Kidney (tissue), 14 donors: Measurements from ENCODE around the gene HPCAL1. TPM values are rescaled to one million over a fixed set of nuclear protein-coding genes. Genes with fewer than 3 reads are reported as not detected.
A peak's percentile ranks its signal among the peaks of the same experiment; 100 is the strongest.

ENCODE experiments used
- DNase-seq, 5 donors: peaks; one replicate each; pipeline ENCODE4 v3.0.0-alpha.2; 2013 to 2020
- FAIRE-seq: peaks from 2 replicates; lab custom pipeline; 2012; peaks lifted over from hg19 to GRCh38; lab: Jason Lieb, UNC
- H3K27ac ChIP-seq, 2 donors: one replicate each; pipeline ENCODE4 v1.7.0; 2013; ENCODE audit warnings: low read depth in 2 of 2, low read length in 2 of 2, inconsistent platforms in 1 of 2
- H3K27me3 ChIP-seq: one replicate; pipeline ENCODE4 v1.7.1; 2013; ENCODE audit warnings: low read length, inconsistent platforms; ENCODE audit not compliant: control insufficient read depth, insufficient read depth
- H3K36me3 ChIP-seq, 3 donors: one replicate each; pipeline versions ENCODE4 v1.7.0 to v1.7.1; 2013; ENCODE audit warnings: low read length in 3 of 3, control low read depth in 1 of 3, inconsistent platforms in 1 of 3; ENCODE audit not compliant: insufficient read depth in 3 of 3, control insufficient read depth in 2 of 3
- H3K4me1 ChIP-seq, 3 donors: one replicate each; pipeline versions ENCODE4 v1.7.0 to v1.7.1; 2013; ENCODE audit warnings: low read length in 3 of 3, inconsistent platforms in 1 of 3, low read depth in 1 of 3; ENCODE audit not compliant: control insufficient read depth in 2 of 3, insufficient read depth in 2 of 3
- H3K4me3 ChIP-seq, 3 donors: one replicate each; pipeline versions ENCODE4 v1.7.0 to v1.8.1; 2013; ENCODE audit warnings: low read length in 3 of 3, control low read depth in 1 of 3, inconsistent platforms in 1 of 3
- H3K9ac ChIP-seq, 3 donors: one replicate each; pipeline versions ENCODE4 v1.7.0 to v1.7.1; 2013; ENCODE audit warnings: low read length in 3 of 3, control low read depth in 1 of 3, inconsistent platforms in 1 of 3
- H3K9me3 ChIP-seq, 3 donors: one replicate each; pipeline versions ENCODE4 v1.7.0 to v1.7.1; 2013; ENCODE audit warnings: low read length in 3 of 3, control low read depth in 1 of 3, inconsistent platforms in 1 of 3; ENCODE audit not compliant: control insufficient read depth in 2 of 3, insufficient read depth in 1 of 3
- intact Hi-C: fragments of 100-400 bp; cut with DNase I; formaldehyde crosslinking; loops from one replicate; pipeline ENCODE4 v1.11.1; 2022
- polyA plus RNA-seq: library from polyadenylated mRNA; stranded (reverse); fragments of 350-450 nt; fragmentation: Illumina TruSeq; extraction: RNeasy Lipid Tissue Mini Kit (QIAGEN cat#74804); gene quantifications from one replicate; pipeline ENCODE4 v1.2.3, GENCODE V29; 2014; ENCODE audit warnings: low read depth, low replicate concordance; ENCODE audit not compliant: insufficient read depth
- total RNA-seq: library from RNA; stranded (reverse); fragmentation: NEBNext Ultra II Directional; extraction: Animal tissue kit (Norgen Biotek cat#: 25700); gene quantifications from one replicate; pipeline ENCODE4 v1.2.1, GENCODE V29; 2021
- TF ChIP-seq, protein P1 (sequence below): IDR thresholded peaks from 3 replicates; pipeline ENCODE4 v1.5.1; 2012; ENCODE audit warnings: mild to moderate bottlenecking, moderate library complexity, borderline replicate concordance; ENCODE audit not compliant: insufficient read depth; ENCODE audit errors: extremely low read depth
- donor health status: control.
- donor health status: control.
- donor health status: control.
- donor health status: control.
- donor health status: control.
- donor health status: DM: yes; HTN: yes; CAD: no.
- donor health status: Normal renal cell carcinoma (clear cell type).

Gene HPCAL1
- total and polyA plus RNA-seq, 2 donors from 2014 or later: 47.3 to 121 TPM

DNA sequence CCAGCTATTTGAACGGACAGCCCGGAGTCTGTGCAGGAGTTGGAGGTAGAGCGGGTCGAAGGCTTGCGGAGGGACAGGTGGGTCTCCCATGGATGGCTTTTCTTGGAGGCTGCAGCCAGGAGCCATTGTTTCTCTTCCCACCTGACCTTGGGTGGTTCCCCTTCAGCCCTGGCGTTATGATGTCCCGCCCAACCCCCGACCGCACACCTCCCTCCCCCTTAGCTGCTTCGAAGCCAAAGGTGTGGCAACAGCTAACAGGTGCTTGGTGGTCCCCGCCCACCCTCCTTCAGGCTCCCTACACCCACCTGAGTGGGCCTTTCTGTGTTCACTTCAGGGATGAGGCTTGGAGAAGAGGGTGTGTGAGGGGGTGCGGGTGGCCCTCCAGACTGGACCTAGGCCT, 62.7 kb downstream of the HPCAL1 start:
- H3K4me3 ChIP-seq: no peak overlapping the region
- DNase-seq (no peak), FAIRE-seq (no peak)
- intact Hi-C loops: no loop called here
- TF ChIP-seq, protein P1, sequence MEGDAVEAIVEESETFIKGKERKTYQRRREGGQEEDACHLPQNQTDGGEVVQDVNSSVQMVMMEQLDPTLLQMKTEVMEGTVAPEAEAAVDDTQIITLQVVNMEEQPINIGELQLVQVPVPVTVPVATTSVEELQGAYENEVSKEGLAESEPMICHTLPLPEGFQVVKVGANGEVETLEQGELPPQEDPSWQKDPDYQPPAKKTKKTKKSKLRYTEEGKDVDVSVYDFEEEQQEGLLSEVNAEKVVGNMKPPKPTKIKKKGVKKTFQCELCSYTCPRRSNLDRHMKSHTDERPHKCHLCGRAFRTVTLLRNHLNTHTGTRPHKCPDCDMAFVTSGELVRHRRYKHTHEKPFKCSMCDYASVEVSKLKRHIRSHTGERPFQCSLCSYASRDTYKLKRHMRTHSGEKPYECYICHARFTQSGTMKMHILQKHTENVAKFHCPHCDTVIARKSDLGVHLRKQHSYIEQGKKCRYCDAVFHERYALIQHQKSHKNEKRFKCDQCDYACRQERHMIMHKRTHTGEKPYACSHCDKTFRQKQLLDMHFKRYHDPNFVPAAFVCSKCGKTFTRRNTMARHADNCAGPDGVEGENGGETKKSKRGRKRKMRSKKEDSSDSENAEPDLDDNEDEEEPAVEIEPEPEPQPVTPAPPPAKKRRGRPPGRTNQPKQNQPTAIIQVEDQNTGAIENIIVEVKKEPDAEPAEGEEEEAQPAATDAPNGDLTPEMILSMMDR: no peak
- no peaks in the 10 kb centered on the region for H3K36me3 ChIP-seq
- no peak overlapping the region for H3K27ac ChIP-seq
- H3K27me3 ChIP-seq: no peaks in the 10 kb centered on the region
- H3K9me3 ChIP-seq: no peaks in the 10 kb centered on the region
- peaks cover 0 to 40% (median 15%) of the 10 kb centered on the region in 3 donors for H3K4me1 ChIP-seq
- H3K9ac ChIP-seq: no peak overlapping the region

DNA sequence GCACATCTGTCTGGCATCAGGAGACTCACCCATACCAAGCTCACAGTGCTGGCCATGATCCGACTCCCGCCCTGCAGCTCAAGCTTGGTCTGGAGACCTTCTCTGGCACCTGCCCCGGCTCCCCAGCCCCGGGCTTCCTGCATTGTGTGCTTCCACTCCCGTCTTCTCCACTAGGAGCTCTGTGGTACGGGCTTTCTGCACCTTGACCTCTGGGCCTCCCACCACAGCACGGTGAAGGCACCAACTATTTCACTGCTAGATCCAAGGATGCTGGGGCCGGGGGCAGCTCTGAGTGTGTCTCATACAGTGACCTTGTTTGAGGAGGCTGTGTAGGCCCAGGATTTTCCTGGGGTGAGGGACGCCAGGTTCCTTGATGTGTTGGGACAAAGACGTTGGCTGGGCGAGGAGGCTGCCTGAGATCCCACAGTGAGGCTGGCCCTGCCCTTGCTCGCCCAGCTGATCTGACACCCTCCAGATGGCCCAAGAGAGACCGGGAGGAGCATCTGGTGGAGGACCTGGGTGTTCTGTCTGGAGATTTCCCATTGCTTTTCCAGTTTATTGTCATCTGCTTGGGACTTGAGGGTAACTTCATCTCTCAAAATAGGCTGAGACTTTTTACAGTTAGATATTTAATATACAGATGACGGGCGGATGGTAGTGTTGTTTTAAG, 64.0 kb downstream of the HPCAL1 start:
- Histone ChIP-seq H3K9me3 (no peaks in the 10 kb centered on the region), H3K36me3 (no peaks in the 10 kb centered on the region), H3K27me3 (no peaks in the 10 kb centered on the region), H3K9ac (no peak overlapping the region), H3K4me3 (no peak overlapping the region), H3K4me1 (peaks cover 0 to 47% (median 18%) of the 10 kb centered on the region in 3 donors), H3K27ac (no peak overlapping the region)
- DNase-seq (no peak), FAIRE-seq (no peak)
- TF ChIP-seq, protein P1: no peak
- intact Hi-C loops: no loop called here

DNA sequence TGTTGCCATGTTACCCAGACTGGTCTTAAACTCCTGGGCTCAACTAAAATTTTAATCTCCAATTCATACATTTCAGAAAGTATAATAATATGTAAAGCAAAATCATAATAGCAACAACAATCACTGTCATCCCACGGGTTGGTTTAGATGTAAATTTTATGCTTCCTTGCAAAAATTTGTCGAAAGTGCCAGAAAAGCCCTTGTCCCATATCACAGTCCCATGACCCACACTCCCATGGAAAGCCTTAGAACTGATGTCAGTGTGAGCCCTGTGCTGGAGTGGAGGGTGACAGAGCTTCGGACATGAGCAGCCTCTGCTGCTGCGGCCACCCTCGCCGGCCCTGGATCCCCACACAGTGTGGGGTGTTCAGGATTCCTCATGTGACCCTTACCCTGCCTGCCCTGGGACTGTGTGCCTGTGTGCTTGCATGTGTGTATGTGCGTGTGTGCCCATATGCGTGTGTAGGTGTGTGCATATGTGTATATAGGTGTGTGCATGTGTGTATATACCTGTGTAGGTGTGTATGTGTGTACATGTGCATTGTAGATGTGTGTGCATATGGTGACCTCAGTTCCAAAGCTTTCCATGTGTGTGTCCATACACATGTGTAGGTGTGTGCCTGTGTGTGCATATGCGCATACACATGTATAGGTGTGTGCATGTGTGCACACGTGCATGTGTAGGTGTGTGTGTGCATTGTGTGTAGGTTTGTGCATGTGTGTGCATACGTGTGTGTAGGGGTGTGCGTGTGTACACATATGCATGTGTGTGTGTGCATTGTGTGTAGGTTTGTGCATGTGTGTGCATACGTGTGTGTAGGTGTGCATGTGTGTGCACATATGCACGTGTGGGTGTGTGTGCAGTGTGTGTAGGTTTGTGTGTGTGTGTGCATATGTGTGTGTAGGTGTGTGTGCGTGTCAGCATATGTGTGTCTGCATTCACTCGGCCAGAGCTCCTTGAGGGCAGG, 65.1 kb downstream of the HPCAL1 start:
- no peak for DNase-seq
- H3K27me3 ChIP-seq: no peaks in the 10 kb centered on the region
- TF ChIP-seq, protein P1: no peak
- H3K9ac ChIP-seq: no peak overlapping the region
- H3K27ac ChIP-seq: no peak overlapping the region
- no peak for FAIRE-seq
- H3K4me3 ChIP-seq: peak overlapping the region in 1 of 3 donors; percentile 1
- no peaks in the 10 kb centered on the region for H3K9me3 ChIP-seq
- intact Hi-C loops: no loop called here
- H3K36me3 ChIP-seq: no peaks in the 10 kb centered on the region
- peaks cover 0 to 50% (median 18%) of the 10 kb centered on the region in 3 donors for H3K4me1 ChIP-seq
